ENCODE measurements around the gene OS9.
A peak's percentile ranks its signal among the peaks of the same experiment; 100 is the strongest.
"Not testable (repeated sequence)": the region's sequence is repeated elsewhere in the genome, so short reads cannot be mapped to it uniquely, and the experiment has no call there.

OS9 gene

GRCh38 chr12:57674691-57675090 is 19.2 kb upstream of the OS9 start:
- Histone ChIP-seq H3K36me3 (ENCODE audit: insufficient read depth, low read length) (no peaks in the 10 kb centered on the region), H3K4me1 (ENCODE audit: insufficient read depth, low read length) (no peaks in the 10 kb centered on the region), H3K9ac (ENCODE audit: low read depth, low read length) (no peak overlapping the region), H3K9me3 (ENCODE audit: control insufficient read depth, insufficient read depth, low read length) (no peaks in the 10 kb centered on the region)

GRCh38 chr12:57677947-57678346 is 16.0 kb upstream of the OS9 start:
- not testable (repeated sequence) for H3K4me1 ChIP-seq (ENCODE audit: insufficient read depth, low read length); H3K9ac ChIP-seq (ENCODE audit: low read depth, low read length); H3K36me3 ChIP-seq (ENCODE audit: insufficient read depth, low read length); H3K9me3 ChIP-seq (ENCODE audit: control insufficient read depth, insufficient read depth, low read length)

- no peaks in the 10 kb centered on the region for H3K36me3 ChIP-seq (ENCODE audit: insufficient read depth, low read length)
- H3K4me1 ChIP-seq (ENCODE audit: insufficient read depth, low read length) = no peaks in the 10 kb centered on the region
- H3K9ac ChIP-seq (ENCODE audit: low read depth, low read length) = no peak overlapping the region
- no peaks in the 10 kb centered on the region; the same call in 1 of the 2 replicates for H3K9me3 ChIP-seq (ENCODE audit: control insufficient read depth, insufficient read depth, low read length)
These were observed 14.2 kb upstream of the OS9 start for GRCh38 chr12:57679697-57680096.

- no peaks in the 10 kb centered on the region for H3K9me3 ChIP-seq (ENCODE audit: control insufficient read depth, insufficient read depth, low read length)
- no peak overlapping the region for H3K9ac ChIP-seq (ENCODE audit: low read depth, low read length)
- no peaks in the 10 kb centered on the region for H3K4me1 ChIP-seq (ENCODE audit: insufficient read depth, low read length)
- H3K36me3 ChIP-seq (ENCODE audit: insufficient read depth, low read length) = no peaks in the 10 kb centered on the region
These were observed 6.1 kb upstream of the OS9 start for GRCh38 chr12:57687862-57688261.

- Histone ChIP-seq H3K9me3 (ENCODE audit: control insufficient read depth, insufficient read depth, low read length) (no peaks in the 10 kb centered on the region), H3K36me3 (ENCODE audit: insufficient read depth, low read length) (no peaks in the 10 kb centered on the region), H3K4me1 (ENCODE audit: insufficient read depth, low read length) (no peaks in the 10 kb centered on the region), H3K9ac (ENCODE audit: low read depth, low read length) (no peak overlapping the region)
These were observed 5.0 kb upstream of the OS9 start for GRCh38 chr12:57688931-57689330.

- Histone ChIP-seq H3K36me3 (ENCODE audit: insufficient read depth, low read length) (no peaks in the 10 kb centered on the region), H3K9me3 (ENCODE audit: control insufficient read depth, insufficient read depth, low read length) (no peaks in the 10 kb centered on the region), H3K4me1 (ENCODE audit: insufficient read depth, low read length) (0 out of 2 replicates have a peak, but pooled peaks cover 5% of the 10 kb centered on the region), H3K9ac (ENCODE audit: low read depth, low read length) (no peak overlapping the region)
These were observed 1.4 kb upstream of the OS9 start for GRCh38 chr12:57692500-57692899.

- 0 out of 2 replicates have a peak, but pooled peaks cover 5% of the 10 kb centered on the region for H3K4me1 ChIP-seq (ENCODE audit: insufficient read depth, low read length)
- peak overlapping the region; percentile 14; the same call in 1 of the 2 replicates for H3K9ac ChIP-seq (ENCODE audit: low read depth, low read length)
- no peaks in the 10 kb centered on the region for H3K9me3 ChIP-seq (ENCODE audit: control insufficient read depth, insufficient read depth, low read length)
- H3K36me3 ChIP-seq (ENCODE audit: insufficient read depth, low read length) = no peaks in the 10 kb centered on the region
These were observed 644 bp upstream of the OS9 start for GRCh38 chr12:57693317-57693658.

GRCh38 chr12:57694459-57695019 is 607 bp downstream of the OS9 start:
- H3K36me3 ChIP-seq (ENCODE audit: insufficient read depth, low read length) = no peaks in the 10 kb centered on the region
- H3K4me1 ChIP-seq (ENCODE audit: insufficient read depth, low read length) = 0 out of 2 replicates have a peak, but pooled peaks cover 5% of the 10 kb centered on the region
- peak overlapping the region; percentile 85 for H3K9ac ChIP-seq (ENCODE audit: low read depth, low read length)
- no peaks in the 10 kb centered on the region for H3K9me3 ChIP-seq (ENCODE audit: control insufficient read depth, insufficient read depth, low read length)

GRCh38 chr12:57695770-57696432 is 2.0 kb downstream of the OS9 start:
- no peaks in the 10 kb centered on the region for H3K36me3 ChIP-seq (ENCODE audit: insufficient read depth, low read length)
- H3K9me3 ChIP-seq (ENCODE audit: control insufficient read depth, insufficient read depth, low read length) = no peaks in the 10 kb centered on the region
- 0 out of 2 replicates have a peak, but pooled peaks cover 5% of the 10 kb centered on the region for H3K4me1 ChIP-seq (ENCODE audit: insufficient read depth, low read length)
- no peak overlapping the region for H3K9ac ChIP-seq (ENCODE audit: low read depth, low read length)

- no peaks in the 10 kb centered on the region for H3K36me3 ChIP-seq (ENCODE audit: insufficient read depth, low read length)
- H3K9me3 ChIP-seq (ENCODE audit: control insufficient read depth, insufficient read depth, low read length) = no peaks in the 10 kb centered on the region
- no peak overlapping the region for H3K9ac ChIP-seq (ENCODE audit: low read depth, low read length)
- 0 out of 2 replicates have a peak, but pooled peaks cover 5% of the 10 kb centered on the region for H3K4me1 ChIP-seq (ENCODE audit: insufficient read depth, low read length)
These were observed 3.1 kb downstream of the OS9 start for GRCh38 chr12:57697076-57697475.

GRCh38 chr12:57698414-57698813 is 4.5 kb downstream of the OS9 start:
- Histone ChIP-seq H3K36me3 (ENCODE audit: insufficient read depth, low read length) (no peaks in the 10 kb centered on the region), H3K9me3 (ENCODE audit: control insufficient read depth, insufficient read depth, low read length) (no peaks in the 10 kb centered on the region)

GRCh38 chr12:57700317-57700716 is 6.4 kb downstream of the OS9 start:
- no peaks in the 10 kb centered on the region for H3K36me3 ChIP-seq (ENCODE audit: insufficient read depth, low read length)
- H3K9me3 ChIP-seq (ENCODE audit: control insufficient read depth, insufficient read depth, low read length) = no peaks in the 10 kb centered on the region; the same call in 1 of the 2 replicates
- H3K4me1 ChIP-seq (ENCODE audit: insufficient read depth, low read length) = no peaks in the 10 kb centered on the region

More at GRCh38 chr12:57698414-57698813, 4.5 kb downstream of the OS9 start:
- Histone ChIP-seq H3K4me1 (ENCODE audit: insufficient read depth, low read length) (0 out of 2 replicates have a peak, but pooled peaks cover 5% of the 10 kb centered on the region), H3K9ac (ENCODE audit: low read depth, low read length) (no peak overlapping the region)

GRCh38 chr12:57707250-57707649 is 13.3 kb downstream of the OS9 start:
- H3K4me1 ChIP-seq (ENCODE audit: insufficient read depth, low read length) = no peaks in the 10 kb centered on the region
- no peaks in the 10 kb centered on the region; the same call in 1 of the 2 replicates for H3K9me3 ChIP-seq (ENCODE audit: control insufficient read depth, insufficient read depth, low read length)
- H3K36me3 ChIP-seq (ENCODE audit: insufficient read depth, low read length) = no peaks in the 10 kb centered on the region
- no peak overlapping the region for H3K9ac ChIP-seq (ENCODE audit: low read depth, low read length)

More at GRCh38 chr12:57700317-57700716, 6.4 kb downstream of the OS9 start:
- H3K9ac ChIP-seq (ENCODE audit: low read depth, low read length) = no peak overlapping the region

- Histone ChIP-seq H3K9ac (ENCODE audit: low read depth, low read length) (no peak overlapping the region), H3K4me1 (ENCODE audit: insufficient read depth, low read length) (no peaks in the 10 kb centered on the region), H3K36me3 (ENCODE audit: insufficient read depth, low read length) (no peaks in the 10 kb centered on the region), H3K9me3 (ENCODE audit: control insufficient read depth, insufficient read depth, low read length) (no peaks in the 10 kb centered on the region; the same call in 1 of the 2 replicates)
These were observed 14.4 kb downstream of the OS9 start for GRCh38 chr12:57708296-57708695.

- H3K9ac ChIP-seq (ENCODE audit: low read depth, low read length) = no peak overlapping the region
- no peaks in the 10 kb centered on the region for H3K9me3 ChIP-seq (ENCODE audit: control insufficient read depth, insufficient read depth, low read length)
- peaks cover 4% of the 10 kb centered on the region; the same call in 1 of the 2 replicates for H3K36me3 ChIP-seq (ENCODE audit: insufficient read depth, low read length)
- H3K4me1 ChIP-seq (ENCODE audit: insufficient read depth, low read length) = no peaks in the 10 kb centered on the region
These were observed 18.8 kb downstream of the OS9 start for GRCh38 chr12:57712701-57713100.
